Mesothelial cell of epicardium (in vitro differentiated cells): ENCODE data around the gene ZFAND4. TPM values are rescaled to one million over a fixed set of nuclear protein-coding genes. Genes with fewer than 3 reads are reported as not detected.

Experiments used
- DNase-seq, 2 experiments: peaks; one replicate each; pipeline ENCODE4 v3.0.0; 2021; ENCODE audit warnings: low spot score in 2 of 2; ENCODE audit not compliant: unreplicated experiment in 2 of 2
- H3K27ac Mint-ChIP-seq: 2 replicates; pipeline ENCODE4 v1.8.0; 2021; ENCODE audit warnings: mixed read lengths
- H3K27me3 Mint-ChIP-seq: 2 replicates; pipeline ENCODE4 v1.8.0; 2021; ENCODE audit warnings: low read depth, mixed read lengths
- H3K36me3 Mint-ChIP-seq: 2 replicates; pipeline ENCODE4 v1.8.0; 2021; ENCODE audit warnings: mixed read lengths
- H3K4me1 Mint-ChIP-seq: 2 replicates; pipeline ENCODE4 v1.8.0; 2021; ENCODE audit warnings: mixed read lengths
- H3K4me3 Mint-ChIP-seq: 2 replicates; pipeline ENCODE4 v1.8.0; 2021; ENCODE audit warnings: mild to moderate bottlenecking, moderate library complexity, mixed read lengths
- H3K9me3 Mint-ChIP-seq: 2 replicates; pipeline ENCODE4 v1.8.0; 2021; ENCODE audit warnings: mixed read lengths
- total RNA-seq: library from RNA; stranded (reverse); gene quantifications from 3 replicates; pipeline ENCODE4 v1.2.1, GENCODE V29; 2021
- TF ChIP-seq, protein P1 (sequence below): fragments of 200-600 bp; sonication (generic); IDR thresholded peaks from one replicate; pipeline ENCODE4 v1.5.0; 2021; ENCODE audit warnings: antibody characterized with exemption; ENCODE audit not compliant: unreplicated experiment

Gene ZFAND4
- total RNA-seq, 1 donor from 2014 or later: 20.2 TPM

GRCh38 chr10:45614869-45615268 lies 57.7 kb downstream of the ZFAND4 start:
- no peak overlapping the region for H3K4me3 Mint-ChIP-seq
- no peaks in the 10 kb centered on the region for H3K27me3 Mint-ChIP-seq
- no peak overlapping the region for H3K27ac Mint-ChIP-seq
- no peak for DNase-seq
- H3K4me1 Mint-ChIP-seq: no peaks in the 10 kb centered on the region
- peaks cover 28% of the 10 kb centered on the region for H3K36me3 Mint-ChIP-seq
- TF ChIP-seq, protein P1, sequence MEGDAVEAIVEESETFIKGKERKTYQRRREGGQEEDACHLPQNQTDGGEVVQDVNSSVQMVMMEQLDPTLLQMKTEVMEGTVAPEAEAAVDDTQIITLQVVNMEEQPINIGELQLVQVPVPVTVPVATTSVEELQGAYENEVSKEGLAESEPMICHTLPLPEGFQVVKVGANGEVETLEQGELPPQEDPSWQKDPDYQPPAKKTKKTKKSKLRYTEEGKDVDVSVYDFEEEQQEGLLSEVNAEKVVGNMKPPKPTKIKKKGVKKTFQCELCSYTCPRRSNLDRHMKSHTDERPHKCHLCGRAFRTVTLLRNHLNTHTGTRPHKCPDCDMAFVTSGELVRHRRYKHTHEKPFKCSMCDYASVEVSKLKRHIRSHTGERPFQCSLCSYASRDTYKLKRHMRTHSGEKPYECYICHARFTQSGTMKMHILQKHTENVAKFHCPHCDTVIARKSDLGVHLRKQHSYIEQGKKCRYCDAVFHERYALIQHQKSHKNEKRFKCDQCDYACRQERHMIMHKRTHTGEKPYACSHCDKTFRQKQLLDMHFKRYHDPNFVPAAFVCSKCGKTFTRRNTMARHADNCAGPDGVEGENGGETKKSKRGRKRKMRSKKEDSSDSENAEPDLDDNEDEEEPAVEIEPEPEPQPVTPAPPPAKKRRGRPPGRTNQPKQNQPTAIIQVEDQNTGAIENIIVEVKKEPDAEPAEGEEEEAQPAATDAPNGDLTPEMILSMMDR: no peak
- H3K9me3 Mint-ChIP-seq: no peaks in the 10 kb centered on the region

DNA sequence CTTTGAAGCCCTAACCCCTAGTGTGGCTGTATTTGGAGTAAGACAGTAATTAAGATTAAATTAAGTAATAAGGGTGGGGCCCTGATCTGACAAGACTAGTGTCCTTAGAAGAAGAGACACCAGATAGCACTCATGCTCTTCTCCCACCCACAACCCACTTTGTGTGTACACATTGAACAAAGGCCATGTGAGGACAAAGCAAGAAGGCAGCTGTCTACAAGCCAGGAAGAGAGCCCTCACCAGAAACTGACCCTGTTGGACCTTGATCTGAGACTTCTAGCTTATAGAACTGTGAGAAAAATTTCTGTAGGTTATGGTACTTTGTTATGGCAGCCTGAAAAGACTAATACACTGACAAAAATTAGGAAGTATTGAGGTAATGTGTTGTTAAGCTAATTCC lies 59.8 kb downstream of the ZFAND4 start:
- TF ChIP-seq, protein P1: no peak
- Mint-ChIP-seq H3K27me3 (no peaks in the 10 kb centered on the region), H3K27ac (no peak overlapping the region), H3K9me3 (no peaks in the 10 kb centered on the region), H3K36me3 (peaks cover 26% of the 10 kb centered on the region), H3K4me3 (no peak overlapping the region), H3K4me1 (no peaks in the 10 kb centered on the region)
- no peak for DNase-seq

DNA sequence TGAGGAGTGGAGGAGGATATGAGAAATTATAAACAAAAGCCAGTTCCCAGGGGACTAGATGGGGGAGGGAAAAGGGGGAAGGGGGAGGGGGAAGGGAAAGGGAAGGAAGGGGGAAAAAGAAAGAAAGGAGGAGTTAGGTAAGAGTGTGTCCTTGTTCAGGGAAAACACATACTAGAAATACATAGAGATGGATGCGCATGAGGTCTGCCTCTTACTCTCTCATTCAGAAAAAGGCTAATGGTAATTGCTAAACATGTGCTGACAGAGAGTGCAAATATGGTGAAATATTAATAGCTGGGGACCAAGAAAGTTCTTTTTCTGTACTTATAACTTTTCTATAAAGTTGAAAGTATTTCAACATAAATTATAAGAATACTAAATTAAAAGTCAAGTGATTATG lies 64.5 kb downstream of the ZFAND4 start:
- no peak for DNase-seq
- Mint-ChIP-seq H3K27ac (no peak overlapping the region), H3K27me3 (no peaks in the 10 kb centered on the region), H3K9me3 (no peaks in the 10 kb centered on the region), H3K36me3 (peaks cover 25% of the 10 kb centered on the region), H3K4me3 (no peak overlapping the region), H3K4me1 (no peaks in the 10 kb centered on the region)
- TF ChIP-seq, protein P1: no peak

DNA sequence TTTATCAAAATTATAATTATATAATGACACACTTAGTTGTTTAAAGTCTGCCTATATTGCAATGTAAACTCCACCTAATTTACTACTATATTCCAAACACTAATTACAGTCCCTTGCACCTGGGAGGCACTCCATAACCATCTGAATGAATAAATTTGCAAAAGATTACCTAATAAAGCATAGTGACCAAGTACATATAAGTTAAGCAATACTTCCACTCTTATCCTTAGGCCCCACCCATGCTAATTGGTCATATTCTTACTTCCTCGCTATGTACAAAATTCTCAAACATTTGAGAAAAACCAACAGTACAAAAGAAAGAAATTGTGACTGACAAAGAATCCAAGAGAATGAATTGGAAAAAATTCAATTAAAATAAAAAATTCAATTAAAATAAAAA lies 65.3 kb downstream of the ZFAND4 start:
- Mint-ChIP-seq H3K4me3 (no peak overlapping the region), H3K27me3 (no peaks in the 10 kb centered on the region), H3K36me3 (peaks cover 17% of the 10 kb centered on the region), H3K27ac (no peak overlapping the region), H3K4me1 (no peaks in the 10 kb centered on the region), H3K9me3 (no peaks in the 10 kb centered on the region)
- no peak for DNase-seq
- TF ChIP-seq, protein P1: no peak

DNA sequence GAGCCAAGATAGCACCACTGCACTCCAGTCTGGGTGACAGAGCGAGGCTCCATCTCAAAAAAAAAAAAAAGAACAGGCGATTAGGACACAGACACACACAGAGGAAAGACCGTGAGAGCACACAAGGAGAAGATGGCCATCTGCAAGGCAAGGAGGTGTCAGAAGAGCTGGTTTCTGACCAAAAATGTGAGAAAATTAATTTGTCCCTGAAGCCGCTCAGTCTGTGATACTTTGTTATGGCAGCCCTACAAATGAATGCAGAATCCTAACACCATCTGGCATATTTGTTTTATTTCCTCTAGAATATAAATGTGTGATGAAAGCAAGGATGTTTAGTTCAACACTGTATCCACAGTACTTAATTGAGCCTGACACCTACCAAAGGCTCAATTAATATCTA lies 69.7 kb downstream of the ZFAND4 start:
- Mint-ChIP-seq H3K36me3 (peaks cover 1% of the 10 kb centered on the region), H3K4me3 (no peak overlapping the region), H3K27me3 (no peaks in the 10 kb centered on the region), H3K9me3 (peaks cover 6% of the 10 kb centered on the region), H3K27ac (no peak overlapping the region), H3K4me1 (no peaks in the 10 kb centered on the region)
- DNase-seq: no peak
- TF ChIP-seq, protein P1: no peak
